GM18505 (cell line): Measurements from ENCODE around the gene RABGAP1L.
"Not testable (repeated sequence)": the region's sequence is repeated elsewhere in the genome, so short reads cannot be mapped to it uniquely, and the experiment has no call there.

ENCODE experiments used
- ATAC-seq: cut with Tn5 transposase; IDR thresholded peaks from one replicate; pipeline ENCODE4 v1.9.1; 2021; ENCODE audit not compliant: unreplicated experiment
- POLR2A ChIP-seq: IDR thresholded peaks from 4 replicates; pipeline ENCODE4 v1.6.1; 2011; ENCODE audit warnings: borderline replicate concordance; ENCODE audit not compliant: insufficient read depth, insufficient read length; ENCODE audit errors: extremely low read depth

The RABGAP1L gene

DNA sequence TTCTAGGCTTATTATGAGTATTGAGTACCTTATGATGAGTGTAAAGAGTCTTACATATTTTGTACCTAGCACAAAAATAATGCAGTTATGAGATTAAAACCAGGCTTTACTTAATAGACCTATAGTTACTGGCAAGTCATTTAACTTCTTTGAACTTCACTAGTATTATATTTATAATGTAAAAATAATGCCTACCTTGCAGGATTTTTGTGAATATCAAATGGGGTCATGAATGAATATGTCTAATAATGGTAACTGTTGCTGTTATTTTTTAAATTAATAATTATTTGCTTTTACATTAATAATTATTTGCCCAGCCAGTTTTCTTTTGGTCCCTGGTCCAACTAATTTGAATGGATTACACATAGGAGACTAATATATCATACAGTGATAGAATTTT, 530.9 kb downstream of the RABGAP1L start:
- no peak for ATAC-seq
- TF ChIP-seq POLR2A, result no peak

DNA sequence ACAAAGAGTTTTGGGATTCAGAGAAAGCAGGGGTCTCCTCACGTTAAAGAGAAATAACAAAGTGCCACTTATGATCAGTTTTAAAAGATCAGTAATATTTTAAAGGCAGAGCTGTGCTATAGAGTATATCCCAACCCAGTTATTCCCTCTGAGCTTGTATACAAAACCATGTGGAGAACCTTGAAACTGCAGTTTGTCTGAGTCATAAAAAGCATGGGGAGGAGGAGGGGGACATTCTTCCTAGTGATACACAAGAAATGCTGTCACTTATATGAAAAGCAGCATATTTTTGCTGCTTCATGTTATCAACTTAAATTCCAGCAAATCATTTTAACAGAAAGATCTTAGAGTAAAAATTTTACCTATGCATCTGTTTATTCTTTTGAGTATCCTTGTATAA, 533.0 kb downstream of the RABGAP1L start:
- no peak for TF ChIP-seq POLR2A
- ATAC-seq, result no peak

DNA sequence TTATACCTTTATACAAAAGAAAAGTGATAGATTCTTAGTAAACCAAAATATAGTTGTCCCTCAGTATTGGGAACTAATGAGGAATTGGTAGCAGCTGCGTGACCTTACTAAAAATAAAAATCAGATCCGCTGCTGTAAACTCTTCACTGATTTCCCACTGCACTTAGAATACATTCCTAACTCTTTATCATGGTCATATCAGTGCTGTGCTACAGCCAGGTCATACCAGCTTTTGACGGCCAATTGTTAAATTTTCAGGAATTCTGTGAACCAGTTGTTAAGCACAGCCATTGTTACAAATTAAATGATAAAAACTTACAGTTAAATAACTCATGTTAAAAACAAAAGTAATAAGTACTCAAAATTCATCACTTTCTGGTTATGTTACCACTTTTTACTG, 533.8 kb downstream of the RABGAP1L start:
- no peak for TF ChIP-seq POLR2A
- no peak for ATAC-seq

DNA sequence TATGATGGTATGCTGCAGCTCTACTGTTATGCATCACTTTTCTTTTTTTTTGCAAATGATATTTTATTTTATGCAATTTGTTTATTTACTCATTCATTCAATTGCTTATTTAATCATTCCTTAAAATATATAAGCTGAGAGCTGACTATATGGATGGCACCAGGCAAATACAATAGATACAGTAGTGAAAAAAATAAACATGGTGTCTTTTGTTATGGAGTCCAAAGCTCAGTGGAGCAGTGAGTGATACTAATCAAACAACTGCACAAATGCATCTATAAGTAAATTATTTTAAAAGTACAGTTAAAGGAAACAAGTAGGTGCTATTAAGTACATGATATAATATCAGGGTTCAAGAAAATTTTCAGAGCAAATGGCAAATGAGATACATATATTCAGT, 534.2 kb downstream of the RABGAP1L start:
- ATAC-seq, result not testable (repeated sequence)

DNA sequence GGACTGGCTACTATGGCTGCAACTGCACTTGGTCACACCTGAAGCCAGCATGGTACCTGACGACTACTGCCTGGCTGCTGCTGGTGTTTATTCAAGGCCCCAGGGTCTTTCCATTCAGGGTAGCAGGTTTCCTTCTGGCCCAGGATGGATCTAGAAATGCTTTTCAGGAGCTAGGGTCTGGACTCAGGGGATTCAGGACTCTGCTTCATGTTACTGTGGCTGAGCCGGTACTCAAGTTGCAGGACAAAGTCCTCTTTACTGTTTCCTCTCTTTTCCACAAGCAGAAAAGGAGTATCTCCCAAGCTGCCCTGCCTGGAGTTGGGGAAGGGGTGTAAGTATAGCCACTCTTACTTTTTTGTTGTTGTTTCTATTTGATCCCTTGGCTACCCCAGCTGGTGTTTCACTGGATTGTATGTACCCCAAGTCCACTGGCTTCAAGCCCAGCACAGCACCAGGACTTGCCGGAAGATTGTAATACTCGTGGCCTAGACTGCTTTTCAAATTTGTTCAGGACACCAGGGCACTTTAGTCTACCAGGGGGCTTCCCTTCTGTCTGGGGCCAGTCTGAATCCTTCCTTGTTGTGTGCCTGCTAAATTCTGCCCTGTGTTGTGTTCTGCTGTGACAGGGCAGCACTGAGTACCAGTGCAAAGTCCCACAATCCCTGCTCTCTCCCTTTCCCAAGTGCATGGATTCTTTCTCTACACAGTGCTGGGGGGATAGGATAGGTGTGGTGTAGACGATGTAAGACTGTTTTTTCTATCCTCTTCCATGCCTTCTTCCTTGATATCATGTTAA, 536.9 kb downstream of the RABGAP1L start:
- no peak for ATAC-seq

DNA sequence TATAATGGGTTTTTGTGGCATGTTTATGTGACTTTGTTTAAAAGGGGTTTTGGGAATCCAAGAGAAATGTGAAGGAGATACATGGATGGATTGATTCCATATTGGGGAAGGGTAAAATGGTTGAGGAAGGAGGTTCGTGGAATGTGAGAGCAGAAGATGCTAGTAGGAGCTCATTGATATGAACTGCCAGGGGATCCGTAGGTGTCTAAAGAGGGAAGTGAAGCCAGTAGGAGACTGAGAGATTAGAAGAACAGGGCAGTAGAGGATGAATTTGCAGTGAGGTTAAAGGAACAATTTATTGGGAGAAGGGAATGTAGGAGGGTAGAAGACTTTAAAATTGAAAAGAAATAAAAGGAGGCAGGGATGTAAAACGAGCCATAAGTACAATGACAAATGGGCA, 541.0 kb downstream of the RABGAP1L start:
- TF ChIP-seq POLR2A, result no peak
- no peak for ATAC-seq

More for the DNA sequence above, 536.9 kb downstream of the RABGAP1L start:
- no peak for TF ChIP-seq POLR2A

DNA sequence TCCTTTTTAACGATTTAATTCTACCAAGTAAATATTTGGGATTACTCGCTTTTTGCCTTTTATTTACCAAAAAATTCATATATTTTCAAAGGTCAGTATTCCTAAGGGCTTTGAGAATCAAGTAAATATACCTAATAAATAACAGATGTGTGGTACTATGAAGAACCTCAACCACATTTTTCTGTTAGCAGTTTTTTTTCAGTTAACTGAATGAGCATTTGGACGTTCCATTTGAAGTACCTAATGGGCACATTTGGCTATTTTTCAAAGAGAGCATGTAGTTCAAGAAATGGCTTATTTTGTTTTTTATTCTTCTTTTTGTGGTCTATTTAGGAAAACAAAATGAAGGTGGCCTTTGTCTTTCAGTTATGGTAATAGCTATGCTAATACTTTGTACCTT, 541.5 kb downstream of the RABGAP1L start:
- no peak for ATAC-seq
- TF ChIP-seq POLR2A, result no peak

DNA sequence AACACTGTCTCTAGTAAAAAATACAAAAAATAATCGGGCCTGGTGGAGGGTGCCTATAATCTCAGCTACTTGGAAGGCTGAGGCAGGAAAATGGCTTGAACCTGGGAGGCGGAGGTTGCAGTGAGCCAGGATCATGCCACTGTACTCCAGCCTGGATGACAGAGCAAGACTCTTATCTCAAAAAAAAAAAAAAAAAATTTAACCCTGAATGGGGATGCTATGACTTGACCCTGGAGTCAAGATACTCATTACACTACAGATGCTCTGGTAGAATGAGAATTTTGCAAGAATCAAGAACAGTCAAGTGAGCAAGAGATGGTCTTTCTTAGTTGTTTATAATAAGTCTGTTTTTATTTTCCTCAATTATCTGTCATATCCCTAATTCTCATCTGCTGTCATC, 542.2 kb downstream of the RABGAP1L start:
- no peak for TF ChIP-seq POLR2A
- no peak for ATAC-seq

DNA sequence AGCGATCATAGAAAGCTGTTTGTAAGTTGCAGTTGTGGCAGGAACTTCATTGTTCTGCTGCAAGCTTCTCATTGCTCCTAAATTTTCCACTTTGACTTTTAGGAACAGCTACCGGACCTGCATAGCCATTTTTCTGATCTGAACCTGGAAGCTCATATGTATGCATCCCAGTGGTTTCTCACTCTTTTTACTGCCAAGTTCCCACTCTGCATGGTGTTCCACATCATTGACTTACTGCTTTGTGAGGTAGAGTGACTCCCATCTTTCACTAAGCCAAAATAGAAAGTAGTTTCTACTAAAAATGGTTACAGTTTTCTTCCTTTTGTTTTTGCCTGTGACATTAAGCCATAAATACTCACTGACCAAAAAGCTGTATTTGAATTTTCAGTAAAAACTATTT, 542.7 kb downstream of the RABGAP1L start:
- no peak for TF ChIP-seq POLR2A
- ATAC-seq, result no peak

DNA sequence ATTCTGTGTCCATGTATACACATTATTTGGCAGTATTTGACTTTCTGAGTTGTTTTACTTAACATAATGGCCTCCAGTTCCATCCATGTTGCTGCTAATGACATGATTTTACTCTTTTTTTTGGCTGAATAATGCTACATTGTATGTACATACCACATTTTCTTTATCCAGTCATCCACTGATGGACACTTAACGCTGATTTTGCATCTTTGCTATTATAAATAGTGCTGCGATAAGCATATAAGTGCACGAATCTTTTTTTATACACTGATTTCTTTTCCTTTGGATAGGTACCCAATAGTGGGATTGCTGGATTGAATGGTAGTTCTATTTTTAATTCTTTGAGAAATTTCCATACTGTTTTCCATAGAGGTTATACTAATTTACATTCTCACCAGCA, 544.0 kb downstream of the RABGAP1L start:
- no peak for TF ChIP-seq POLR2A
- ATAC-seq, result no peak

DNA sequence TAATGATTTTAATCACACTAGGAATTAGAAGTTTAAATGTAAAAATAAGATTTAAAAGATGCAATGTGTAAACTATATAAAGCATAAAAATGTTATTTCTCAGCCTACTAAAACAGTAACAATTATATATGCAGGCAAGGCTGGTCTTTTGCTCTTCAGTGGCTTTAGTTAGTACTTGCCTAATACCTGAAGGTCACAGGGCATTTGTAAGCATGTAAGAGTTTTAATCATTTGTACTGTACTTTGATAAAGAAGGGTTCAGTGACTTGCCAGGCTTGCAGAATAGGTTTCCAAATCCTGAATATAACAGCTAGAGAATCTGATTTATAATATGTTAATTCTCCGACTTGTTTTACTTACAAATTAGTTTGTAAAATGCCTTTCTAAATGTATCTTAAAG, 545.0 kb downstream of the RABGAP1L start:
- no peak for ATAC-seq
- TF ChIP-seq POLR2A, result no peak

DNA sequence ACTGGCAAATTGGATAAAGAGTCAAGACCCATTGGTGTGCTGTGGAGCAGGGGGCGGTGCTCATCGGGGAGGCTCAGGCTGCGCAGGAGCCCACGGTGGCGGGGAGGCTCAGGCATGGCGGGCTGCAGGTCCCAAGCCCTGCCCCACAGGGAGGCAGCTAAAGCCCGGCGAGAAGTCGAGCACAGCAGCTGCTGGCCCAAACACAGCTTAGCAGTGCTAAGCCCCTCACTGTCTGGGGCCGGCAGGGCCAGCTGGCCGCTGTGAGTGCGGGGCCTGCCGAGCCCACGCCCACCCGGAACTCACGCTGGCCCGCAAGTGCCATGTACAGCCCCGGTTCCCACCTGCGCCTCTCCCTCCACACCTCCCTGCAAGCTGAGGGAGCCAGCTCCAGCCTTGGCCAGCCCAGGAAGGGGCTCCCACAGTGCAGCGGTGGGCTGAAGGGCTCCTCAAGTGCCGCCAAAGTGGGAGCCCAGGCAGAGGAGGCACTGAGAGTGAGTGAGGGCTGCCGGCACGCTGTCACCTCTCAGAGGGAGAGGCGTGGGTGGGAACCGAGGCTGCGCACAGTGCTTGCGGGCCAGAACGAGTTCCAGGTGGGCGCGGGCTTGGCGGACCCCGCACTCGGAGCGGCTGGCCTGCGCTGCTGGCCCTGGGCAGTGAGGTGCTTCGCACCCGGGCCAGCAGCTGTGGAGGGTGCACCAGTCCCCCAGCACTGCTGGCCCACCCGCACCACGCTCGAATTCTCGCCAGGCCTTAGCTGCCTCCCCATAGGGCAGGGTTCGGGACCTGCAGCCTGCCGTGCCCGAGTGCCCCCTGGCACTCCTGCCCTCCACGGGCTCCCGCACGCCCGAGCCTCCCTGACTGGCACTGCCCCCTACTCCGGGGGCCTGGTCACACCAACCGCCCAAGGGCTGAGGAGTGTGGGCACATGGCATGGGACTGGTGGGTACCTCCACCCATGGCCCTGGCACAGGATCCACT, 551.8 kb downstream of the RABGAP1L start:
- no peak for TF ChIP-seq POLR2A
- ATAC-seq, result no peak

DNA sequence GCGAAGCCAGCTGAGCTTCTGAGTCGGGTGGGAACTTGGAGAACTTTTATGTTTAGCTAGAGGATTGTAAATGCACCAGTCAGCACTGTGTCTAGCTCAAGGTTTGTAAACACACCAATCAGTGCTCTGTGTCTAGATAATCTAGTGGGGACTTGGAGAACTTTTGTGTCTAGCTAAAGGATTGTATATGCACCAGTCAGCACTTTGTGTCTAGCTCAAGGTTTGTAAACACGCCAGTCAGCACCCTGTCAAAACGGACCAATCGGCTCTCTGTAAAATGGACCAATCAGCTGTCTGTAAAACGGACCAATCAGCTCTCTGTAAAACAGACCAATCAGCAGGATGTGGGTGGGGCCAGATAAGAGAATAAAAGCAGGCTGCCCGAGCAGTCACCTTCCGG, 552.5 kb downstream of the RABGAP1L start:
- ATAC-seq, result not testable (repeated sequence)

DNA sequence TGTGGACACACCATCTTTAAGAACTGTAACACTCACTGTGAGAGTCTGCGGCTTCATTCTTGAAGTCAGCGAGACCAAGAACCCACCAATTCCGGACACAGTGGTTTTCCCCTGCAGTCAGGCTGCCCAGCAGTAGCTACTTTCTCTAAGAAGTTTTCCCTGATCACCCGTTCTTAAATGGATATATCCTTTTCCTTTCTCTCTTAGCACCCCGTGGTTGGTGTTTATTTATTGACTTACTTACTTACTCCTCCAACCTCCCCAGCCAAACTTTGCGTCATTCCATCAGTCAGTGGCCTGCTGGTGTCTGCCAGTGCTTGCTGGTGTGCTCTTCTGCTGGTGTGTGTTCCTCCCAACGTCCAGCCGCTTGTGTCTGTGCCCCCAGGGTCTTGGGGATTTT, 553.2 kb downstream of the RABGAP1L start:
- TF ChIP-seq POLR2A, result no peak
- ATAC-seq, result no peak
